Activated naive CD8-positive, alpha-beta T cell treated with anti-CD3 and anti-CD28 coated beads, Interleukin-2, amount 50 U/mL, for 16 hours (primary cell): ENCODE data around the gene PUM1.
A peak's percentile ranks its signal among the peaks of the same experiment; 100 is the strongest.

Source experiments
- DNase-seq: peaks from one replicate; pipeline ENCODE4 v3.0.0-alpha.2; 2020; ENCODE audit warnings: low read depth, low spot score

The PUM1 gene

DNA sequence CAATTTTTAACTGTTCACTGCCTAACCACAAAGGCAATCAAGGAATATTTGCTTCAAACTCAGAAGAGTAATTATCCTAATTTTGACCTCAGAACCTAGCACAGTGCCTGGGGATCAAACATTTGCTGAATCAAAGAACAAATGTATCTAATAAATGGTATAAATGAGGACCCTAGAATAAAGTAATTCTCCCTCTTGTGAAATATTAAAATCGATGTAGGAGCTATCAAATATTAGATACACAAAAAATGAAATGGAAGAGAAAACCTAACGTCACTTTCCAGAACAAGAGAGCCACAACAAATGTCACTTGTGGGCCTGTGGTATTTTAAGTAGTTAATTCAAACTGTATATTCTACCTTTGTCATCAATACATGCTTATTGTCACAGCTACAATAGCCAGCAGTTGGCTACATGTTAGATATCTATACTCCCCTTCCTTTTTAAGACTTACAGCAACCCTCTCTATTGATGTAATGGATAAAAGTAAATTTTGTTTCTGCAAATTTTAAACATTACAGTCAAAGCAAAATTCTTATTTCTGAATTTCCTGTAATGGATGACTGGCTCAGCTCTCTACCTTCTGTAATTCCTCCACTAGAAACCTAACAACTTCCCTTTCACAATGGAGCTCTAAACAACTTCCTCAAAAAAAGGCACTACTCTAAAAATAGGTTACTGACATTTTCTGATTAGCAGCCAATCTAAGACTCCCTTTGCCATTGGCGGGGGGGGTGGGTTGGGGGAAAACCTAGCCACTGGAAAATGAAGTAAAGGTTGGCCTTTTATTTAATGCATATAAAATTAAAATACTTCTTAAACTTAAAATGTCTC lies 37.6 kb downstream of the PUM1 start:
- no peak for DNase-seq

DNA sequence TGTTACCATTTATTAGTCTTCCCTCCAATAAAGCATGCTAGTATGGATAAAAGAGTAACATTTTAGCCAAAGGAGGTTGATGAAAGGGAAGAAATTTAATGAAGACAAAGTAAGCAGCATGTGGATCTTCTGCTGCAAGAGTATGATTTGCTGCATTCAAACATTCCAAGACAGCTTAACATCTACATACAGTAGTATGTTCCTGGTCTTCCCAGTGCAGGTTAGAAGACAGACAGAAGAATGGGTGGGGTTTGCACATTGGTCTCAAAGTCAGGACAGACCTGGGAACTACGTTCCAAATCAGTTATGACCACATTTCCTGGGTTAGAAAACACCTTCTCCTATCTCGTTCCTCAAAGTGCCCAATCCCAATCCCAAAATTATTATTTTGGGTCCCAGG lies 43.3 kb downstream of the PUM1 start:
- no peak for DNase-seq

DNA sequence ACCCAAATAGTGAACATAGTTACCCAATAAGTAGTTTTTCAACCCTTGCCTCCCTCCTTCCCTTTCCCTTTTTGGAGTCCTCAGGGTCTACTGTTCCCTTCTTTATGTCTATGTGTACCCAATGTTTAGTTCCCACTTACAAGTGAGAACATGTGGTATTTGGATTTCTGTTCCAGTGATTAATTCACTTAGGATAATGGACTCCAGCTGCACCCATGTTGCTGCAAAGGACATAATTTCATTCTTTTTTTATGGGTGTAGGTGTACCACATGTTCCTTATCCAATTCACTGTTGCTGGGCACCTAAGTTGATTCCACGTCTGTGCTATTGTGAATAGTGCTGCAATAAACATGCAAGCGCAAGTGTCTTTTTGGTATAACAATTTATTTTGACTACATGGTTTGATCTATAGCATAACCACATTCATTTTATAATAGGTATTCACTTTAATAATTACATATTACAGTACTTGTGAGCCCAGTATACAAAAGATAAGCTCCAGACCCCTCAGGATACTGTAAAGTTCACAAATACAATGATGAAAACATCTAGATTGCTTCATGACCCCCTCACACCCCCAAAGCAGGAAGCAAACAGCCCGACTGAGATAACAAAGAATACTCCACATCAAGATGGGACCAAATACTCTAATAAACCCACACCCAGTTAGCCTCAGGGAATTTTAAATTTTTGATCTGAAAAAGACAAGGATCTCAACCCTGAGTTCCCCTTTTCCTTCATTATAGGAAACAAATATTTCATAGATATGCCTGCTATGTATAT lies 45.3 kb downstream of the PUM1 start:
- DNase-seq: no peak

DNA sequence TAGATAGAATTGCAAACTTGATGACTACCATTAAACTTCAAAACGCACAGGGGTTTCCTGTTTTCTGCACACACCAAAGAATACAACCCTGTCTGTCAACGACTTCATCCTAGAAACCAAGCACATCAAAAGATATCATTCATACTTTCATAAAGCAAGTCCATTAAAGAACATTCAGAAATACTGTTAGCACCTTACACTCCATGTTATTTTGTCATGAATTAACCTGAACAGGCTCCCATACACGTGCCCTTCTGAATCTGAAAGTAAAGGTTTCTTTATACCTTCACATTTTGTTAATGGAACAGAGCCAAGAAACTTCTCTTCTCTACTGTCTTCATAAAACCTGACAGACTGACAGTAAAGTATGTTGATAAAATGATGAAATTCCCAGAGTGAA lies 46.1 kb downstream of the PUM1 start:
- DNase-seq: no peak

DNA sequence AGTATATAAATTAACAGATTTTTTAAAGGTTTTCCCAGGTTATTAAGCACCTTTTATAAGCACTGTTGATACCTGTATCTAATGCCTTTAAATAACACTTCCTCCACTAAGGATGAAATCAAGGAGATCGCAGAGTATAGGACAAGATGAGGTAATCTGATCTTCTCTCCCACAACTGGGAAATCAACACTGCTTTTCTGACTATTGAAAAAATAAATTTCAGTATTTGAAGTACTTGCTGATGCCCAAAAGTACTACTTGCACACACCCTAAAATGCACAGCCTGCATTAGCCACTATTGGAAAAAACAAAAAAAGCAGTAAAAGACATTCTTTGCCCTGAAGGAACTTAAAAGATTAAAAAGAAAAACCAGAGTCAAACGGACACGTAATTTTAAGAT lies 48.6 kb downstream of the PUM1 start:
- no peak for DNase-seq

DNA sequence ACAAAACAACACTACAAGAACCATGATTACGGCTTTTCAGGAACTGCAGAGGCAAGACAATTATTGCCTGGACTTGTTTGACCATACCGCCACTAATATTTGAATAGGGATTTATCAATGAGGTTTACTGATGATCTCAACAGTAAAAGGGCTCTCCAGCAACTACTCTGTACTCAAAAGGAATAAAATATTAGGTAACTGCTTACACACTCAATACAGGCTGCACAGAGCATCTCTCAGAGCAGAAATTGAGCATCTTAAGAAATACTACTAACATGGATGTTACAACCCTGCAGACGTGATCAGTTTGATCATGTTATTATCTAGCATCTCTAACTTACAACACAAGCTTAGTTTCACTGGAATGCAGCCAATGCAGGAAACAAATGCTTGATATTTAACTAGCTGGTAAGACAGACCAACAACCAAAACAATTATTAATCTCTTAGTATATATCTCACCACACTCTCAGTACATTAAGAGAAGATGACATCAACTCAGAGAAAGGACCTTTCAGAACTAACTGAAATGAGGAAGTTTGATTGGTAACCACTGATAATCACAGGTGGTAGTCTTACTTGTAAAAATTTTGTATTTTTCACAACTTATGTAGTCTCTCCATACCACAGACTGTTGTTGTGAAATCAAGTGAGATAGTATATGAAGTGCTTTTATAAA lies 52.2 kb downstream of the PUM1 start:
- no peak for DNase-seq

DNA sequence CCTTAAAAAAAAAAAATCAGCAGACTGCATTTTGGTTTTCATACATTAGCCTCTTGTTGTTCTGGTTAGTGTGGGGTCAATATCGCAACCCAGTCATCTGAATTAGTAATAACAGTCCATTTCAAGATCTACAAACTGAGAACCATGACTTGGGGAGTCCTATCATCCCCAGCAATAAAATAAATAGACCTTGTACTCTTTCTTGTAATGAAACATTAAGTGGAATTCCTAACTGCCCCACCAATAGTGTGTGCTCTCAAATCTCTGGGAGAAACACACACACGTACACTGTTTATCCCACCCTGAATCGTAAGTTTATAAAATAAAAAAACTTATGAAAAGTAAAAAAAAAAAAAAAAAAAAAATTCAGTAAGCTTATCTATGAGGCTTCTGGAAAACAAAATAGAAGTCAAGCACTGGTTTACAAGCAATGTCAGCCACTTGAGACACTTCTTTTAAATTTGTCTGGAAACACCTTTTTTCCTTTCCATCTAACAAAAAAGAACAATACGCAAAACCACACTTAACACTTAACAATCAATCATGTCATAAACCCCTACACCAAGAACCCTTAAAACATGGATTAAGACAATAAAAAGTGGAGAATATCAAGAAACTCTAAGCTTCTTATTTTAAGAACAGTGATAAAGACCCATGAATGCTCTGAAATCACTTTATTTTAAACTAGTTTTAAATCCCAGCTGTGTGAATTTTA lies 53.1 kb downstream of the PUM1 start:
- no peak for DNase-seq

DNA sequence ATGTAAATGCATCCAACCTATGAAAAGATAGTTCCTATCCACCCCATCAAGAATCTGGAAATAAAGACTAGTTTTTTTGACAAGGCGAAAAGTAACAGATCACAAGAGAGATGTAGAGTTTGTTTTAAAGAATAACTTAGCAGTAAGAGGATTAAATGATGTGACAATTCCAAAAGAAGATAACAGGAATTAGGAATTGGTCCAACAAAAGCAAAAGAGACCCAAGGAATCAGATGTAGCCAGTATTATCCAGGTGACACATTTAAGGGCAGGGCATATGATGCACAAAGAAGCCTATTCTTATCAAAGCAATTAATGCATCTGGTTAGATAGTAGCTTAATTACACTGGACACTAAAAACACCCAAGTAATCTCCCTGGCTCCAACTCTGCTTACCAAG lies 53.8 kb downstream of the PUM1 start:
- no peak for DNase-seq

DNA sequence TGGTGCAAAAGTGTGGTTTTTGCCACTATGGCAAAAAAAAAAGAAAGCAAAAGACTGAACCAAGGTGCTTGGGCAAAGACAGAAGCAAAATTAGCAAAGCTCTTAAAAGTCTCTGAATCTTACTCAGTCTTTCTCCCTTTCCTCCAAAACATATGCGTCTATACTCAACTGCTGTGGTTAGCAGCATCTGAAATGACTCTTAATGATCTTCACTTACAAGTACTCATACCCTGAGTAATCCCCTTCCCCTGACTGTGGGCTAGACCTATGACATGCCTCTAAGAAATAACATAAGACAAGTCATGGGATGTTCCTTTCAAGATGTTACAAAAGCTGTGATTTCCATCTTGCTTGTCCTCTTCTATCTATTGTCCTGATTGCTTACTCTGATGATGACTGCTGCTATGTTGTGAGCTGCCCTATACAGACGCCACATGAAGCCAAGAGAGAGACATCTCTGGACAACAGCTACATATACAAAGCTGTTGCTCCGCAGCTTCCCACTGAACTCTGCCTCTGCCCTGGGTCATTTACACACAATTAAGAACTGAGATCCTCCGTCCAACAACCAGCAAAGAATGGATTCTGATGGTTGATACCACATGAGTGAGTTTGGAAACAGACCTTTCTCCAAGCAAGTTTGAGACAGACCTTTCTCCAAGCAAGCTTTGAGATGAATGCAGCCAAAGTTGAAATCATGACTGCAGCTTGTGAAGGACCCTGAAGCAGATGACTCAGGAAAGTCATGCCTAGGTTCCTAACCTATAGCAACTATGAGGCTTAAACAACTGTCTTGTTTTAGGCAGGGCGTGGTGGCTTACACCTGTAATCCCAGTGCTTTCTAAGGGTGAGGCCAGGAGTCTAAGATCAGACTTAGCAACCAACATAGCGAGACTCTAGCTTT lies 55.2 kb downstream of the PUM1 start:
- peak; percentile 4 for DNase-seq

DNA sequence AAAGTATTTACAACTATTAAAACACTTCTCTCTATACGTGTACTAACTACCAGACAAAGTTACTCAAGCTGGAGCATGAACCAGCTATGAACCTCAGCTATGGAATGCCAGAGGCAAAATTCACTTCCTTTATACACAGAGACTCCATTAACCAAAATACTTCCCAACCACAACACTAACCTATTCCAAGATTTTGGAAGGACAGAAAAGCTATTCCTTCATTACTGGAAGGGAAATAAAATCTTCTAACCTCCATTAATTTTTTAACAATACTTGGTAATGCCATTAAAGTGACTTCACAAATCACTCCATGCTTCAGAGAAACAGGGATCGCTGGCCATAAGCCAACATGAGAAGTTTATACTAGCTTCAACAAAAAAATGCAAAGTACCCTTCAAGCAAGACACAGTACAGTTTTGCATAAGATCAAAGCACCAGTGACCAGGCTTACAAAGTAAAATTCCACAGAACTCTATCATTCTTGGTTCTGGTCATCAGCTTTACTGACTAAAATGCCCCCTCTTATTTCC lies 58.0 kb downstream of the PUM1 start:
- DNase-seq: no peak

DNA sequence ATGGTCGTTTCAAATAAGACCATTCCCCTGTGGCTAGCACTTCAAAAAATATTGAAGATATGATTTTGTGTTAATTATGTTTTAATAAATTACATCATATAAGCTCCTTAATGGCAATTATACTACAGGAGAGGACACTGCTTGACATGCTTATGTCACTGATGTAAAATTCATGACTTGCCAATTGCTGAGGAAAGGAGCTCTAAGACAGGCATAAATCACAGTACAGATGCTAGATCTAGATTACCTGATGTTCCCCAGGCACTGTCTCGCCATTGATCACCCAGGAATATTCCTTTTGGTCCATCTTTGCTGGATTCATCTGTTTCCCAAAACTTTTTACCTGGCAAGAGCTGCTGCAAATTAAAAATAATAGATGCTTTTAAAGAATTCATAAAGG lies 58.8 kb downstream of the PUM1 start:
- DNase-seq: no peak

DNA sequence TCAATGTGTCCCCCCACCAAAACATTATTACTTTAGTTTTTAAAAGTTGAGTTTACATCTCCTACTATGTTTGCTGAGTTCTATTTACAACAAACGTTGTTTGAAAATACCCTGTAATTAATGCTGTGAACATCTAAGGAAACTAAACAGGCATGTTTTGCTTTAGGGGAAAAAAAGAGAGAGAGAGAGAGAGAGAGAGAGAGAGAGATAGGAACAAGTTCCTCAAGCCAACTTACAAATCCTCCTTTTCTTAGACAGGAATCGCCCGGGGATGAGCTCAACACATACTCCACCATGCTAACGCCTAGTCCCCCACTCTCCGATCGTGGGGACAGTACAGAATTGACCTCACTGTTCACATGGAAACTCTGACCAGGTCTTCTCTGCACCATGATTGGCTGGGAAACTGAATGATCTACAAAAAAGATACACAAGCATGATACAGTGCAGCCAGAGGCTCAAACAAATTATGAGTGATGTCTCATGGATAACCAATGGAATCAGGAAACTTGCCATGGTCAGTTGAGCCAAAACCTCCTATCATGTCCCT lies 59.8 kb downstream of the PUM1 start:
- no peak for DNase-seq

DNA sequence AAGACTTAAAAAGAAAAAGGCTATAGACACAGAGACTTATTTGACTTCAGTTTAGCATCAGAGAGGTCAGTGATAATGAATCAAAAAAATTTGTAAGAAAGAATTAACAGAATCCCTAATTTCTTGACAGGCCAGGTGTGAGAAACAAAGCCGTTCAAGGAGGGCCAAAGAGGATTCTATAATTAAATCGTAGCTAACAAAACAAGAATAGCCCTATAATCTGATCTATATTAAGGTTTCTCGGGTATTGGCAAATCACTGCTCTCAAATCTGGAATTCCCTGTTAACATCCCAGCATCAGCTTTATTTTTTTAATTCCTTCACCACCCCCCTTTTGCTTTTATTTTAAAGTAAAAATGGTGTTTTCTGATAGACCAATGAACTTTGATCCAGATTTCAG lies 60.3 kb downstream of the PUM1 start:
- no peak for DNase-seq

DNA sequence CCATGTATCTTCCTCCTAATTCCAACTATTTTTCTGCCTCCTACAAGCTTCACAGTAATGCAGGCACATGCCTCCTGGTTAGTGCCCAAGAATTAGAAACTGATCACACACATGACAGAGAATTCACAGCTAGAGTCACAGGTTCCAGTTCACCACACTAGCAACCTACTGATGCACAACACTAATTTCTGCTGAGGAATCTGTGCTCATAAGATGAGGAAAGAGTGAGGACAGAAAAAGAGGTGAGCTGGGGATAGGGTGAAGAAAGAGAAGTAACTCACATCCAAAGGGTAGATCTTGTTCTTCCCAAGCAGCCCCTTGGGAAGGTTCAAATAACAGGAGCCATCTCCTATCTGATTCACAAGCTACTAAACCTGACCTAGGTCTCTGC lies 61.3 kb downstream of the PUM1 start:
- DNase-seq: no peak

DNA sequence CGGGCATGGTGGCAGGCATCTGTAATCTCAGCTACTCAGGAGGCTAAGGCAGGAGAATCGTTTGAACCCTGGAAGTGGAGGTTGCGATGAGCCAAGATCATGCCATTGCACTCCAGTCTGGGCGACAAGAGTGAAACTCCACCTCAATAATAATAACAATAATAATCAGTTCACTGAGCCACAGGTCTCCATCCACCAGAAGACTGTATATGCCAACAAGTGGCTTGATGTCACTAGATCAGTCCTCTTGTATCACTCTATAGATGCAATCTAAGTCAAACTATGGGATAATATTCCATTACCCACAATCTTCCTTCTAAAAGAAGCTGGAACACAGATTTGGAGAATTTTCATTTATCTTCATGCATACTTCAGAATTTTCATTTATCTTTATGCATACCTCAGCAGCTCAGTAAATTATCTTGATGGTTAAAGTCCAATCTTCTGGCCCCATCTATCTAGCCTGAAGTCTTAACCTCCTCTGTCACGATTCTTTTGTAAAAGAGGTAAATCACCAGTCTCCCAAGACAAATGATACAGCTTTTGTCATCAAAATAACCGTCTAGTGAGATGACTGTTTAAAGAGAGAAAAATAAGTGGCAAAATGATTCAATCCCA lies 61.8 kb downstream of the PUM1 start:
- DNase-seq: no peak

DNA sequence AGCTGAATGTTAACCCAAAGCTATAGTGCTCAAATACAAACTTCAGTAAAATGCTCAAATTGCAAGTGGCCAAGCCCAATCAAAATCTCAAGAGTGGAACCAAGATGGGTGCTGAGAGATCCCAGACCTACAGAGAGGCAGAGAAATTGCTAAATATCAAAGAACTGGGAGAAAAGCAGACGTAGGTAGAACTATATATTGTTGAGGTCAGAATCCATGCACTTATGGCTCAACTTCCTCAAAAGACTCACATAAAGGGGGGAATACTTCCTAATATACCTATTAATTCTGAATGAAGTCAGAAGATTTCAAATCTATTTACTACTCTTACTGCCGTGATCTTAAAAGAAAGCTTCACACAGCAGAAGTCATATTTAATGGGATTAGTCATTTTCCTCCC lies 65.2 kb downstream of the PUM1 start:
- no peak for DNase-seq

DNA sequence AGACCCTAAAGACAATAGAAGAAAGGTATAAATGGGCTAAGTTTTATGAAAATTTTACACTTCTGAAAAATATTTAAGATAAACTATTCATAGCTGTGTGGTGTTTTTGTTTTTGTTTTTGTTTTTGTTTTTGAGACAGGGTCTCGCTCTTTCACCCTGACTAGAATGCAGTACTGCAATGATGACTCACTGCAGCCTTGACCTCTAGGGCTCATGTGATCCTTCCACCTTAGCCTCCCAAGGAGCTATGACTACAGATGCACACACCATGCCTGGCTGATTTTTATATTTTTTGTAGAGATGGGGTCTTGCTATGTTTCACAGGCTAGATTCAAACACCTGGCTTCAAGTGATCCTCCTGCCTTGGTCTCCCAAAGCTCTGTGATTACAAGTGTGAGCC lies 66.6 kb downstream of the PUM1 start:
- DNase-seq: no peak

DNA sequence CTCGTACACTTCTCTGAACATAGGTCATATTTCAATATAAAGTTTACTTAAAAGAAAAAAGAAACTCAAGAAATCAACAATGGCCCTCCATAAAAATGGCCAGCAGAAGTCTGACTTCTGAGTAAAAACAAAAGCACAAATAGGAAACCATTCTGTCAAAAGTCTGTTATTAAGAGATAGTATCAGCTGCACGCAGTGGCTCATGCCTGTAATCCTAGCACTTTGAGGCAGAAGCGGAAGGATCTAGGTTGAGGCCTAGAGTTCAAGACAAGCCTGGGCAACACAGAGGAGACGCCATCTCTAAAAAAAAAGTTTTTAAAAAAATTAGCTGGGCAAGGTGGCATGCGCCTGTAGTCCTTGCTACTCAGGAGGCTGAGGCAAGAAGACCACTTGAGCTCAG lies 67.3 kb downstream of the PUM1 start:
- no peak for DNase-seq

DNA sequence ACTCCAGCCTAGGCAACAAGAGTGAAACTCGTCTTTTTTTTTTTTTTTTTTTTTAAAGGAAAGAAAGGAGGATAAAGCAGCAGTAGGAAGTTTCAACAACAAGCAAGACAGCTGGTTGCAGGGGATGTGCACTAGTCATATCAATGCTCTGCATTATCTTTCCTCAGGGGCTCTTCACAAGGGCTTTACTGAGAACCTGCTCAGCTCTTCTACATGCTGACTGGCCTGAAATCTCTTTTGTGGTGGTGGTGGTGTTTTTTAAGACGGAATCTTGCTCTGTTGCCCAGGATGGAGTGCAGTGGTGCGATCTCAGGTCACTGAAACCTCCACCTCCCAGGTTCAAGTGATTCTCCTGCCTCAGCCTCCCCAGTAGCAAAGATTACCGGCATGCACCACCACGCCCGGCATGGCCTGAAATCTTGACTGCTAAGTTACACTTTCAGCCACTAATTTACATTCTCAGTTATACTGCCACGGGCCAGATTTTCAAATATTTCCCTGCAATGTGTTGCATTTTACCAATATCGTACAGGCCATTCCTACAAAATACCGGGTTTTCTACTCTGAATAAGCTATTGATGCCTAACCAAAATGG lies 68.0 kb downstream of the PUM1 start:
- no peak for DNase-seq
